ENCODE results near the gene SERTM2.

GRCh38 chrX:111490688-111491087, 20.8 kb upstream of the SERTM2 start:
- TF ChIP-seq POLR2A (IDR thresholded peaks at IDR 0.05) (no peak), POLR2AphosphoS5 (IDR thresholded peaks at IDR 0.05) (no peak)
- TF ChIP-seq, protein P1, sequence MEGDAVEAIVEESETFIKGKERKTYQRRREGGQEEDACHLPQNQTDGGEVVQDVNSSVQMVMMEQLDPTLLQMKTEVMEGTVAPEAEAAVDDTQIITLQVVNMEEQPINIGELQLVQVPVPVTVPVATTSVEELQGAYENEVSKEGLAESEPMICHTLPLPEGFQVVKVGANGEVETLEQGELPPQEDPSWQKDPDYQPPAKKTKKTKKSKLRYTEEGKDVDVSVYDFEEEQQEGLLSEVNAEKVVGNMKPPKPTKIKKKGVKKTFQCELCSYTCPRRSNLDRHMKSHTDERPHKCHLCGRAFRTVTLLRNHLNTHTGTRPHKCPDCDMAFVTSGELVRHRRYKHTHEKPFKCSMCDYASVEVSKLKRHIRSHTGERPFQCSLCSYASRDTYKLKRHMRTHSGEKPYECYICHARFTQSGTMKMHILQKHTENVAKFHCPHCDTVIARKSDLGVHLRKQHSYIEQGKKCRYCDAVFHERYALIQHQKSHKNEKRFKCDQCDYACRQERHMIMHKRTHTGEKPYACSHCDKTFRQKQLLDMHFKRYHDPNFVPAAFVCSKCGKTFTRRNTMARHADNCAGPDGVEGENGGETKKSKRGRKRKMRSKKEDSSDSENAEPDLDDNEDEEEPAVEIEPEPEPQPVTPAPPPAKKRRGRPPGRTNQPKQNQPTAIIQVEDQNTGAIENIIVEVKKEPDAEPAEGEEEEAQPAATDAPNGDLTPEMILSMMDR (IDR thresholded peaks at IDR 0.05), result no peak
